Measurements from ENCODE around the gene MYH3.
A peak's percentile ranks its signal among the peaks of the same experiment; 100 is the strongest.

MYH3 gene

DNA sequence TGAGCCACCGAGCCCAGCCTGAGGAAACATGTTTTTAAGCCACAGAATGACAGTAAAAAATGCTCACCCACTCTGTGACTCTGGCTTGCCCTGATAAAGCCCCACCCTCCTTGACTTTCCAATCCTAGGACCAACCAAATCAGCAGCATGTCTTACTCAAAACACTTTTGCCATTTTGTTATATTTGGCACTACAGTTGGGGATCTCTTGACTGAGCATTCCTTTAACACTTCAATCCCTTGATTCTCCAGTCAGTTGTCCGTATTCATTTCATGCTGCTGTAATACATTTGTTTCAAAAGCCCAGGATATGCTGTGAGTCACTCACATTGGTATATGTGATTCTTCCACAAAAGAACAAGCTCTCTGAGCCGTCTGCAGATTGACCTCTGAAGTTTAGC, 8.2 kb downstream of the MYH3 start:
- no peak for DNase-seq

DNA sequence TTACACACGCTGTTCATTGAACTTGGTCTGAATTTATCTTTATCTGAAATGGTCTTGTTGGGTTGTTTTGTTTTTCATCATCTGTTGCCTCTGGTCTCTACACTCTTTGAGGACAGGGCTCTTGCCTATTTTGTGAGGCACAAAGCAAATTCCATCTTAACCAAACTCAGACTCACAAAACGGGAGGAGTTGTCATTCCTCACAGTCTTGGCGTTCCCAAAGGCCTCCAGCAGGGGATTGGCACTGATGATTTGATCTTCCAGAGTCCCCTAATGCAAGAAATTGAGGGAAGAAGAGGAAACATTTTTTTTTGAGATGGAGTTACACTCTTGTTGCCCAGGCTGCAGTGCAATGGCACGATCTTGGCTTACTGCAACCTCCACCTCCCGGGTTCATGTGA, 8.7 kb downstream of the MYH3 start:
- no peak for DNase-seq

GRCh38 chr17:10646392-10646990, 10.6 kb downstream of the MYH3 start:
- peak; percentile 58 for DNase-seq

- DNase-seq: no peak
Measured at GRCh38 chr17:10640475-10640874, 16.6 kb downstream of the MYH3 start.

- no peak for DNase-seq
Measured at GRCh38 chr17:10638151-10638550, 19.0 kb downstream of the MYH3 start.

- no peak for DNase-seq
Measured at GRCh38 chr17:10635290-10635689, 21.8 kb downstream of the MYH3 start.

DNA sequence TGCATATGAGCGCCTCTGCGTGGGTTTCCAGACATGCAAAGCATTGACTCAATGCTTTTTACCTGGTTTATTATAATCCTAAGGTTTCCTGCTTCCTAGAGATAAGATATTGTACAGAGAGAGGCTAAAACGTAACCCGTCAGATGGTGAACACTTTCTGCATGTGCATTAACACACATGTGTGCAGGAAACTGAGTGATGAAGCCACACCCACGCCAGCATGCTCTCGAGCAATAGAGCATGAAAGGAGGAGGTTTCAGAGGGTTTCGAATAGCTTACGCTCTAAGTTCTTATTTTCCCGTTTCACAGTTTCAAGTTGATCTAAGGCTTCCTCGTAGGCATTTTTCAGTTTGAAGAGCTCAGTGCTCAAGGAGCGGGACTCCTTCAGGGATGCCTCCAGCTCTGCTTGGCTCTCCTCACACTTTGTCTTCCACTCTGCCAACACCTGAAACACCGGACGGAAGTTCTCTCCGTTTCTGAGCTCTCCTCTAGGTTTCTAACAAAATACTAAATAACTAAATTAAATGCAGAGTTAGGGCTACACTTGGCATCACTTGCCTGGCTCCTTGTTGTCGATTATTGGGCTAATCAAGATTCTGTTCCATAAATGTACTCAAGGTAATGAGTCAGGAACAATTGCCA, 23.2 kb downstream of the MYH3 start:
- no peak for DNase-seq

DNA sequence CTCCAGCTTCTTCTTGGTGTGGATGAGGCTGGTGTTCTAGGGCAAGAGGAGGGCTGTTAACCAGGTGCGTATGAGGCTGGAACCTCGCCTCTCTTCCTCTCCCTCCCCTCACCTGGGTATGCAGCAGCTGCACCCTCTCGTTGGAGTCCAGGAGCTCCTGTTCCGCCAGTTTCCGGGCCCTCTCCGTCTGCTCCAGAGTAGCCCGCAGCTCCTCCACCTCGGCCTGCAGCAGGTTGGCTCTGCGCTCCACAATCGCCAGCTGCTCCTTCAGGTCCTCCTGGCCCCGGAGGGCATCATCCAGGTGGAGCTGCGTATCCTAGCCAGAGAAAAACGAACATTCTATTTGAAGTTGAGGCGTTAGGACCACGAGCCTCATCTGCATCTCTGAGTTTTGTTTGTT, 25.4 kb downstream of the MYH3 start:
- DNase-seq: no peak

DNA sequence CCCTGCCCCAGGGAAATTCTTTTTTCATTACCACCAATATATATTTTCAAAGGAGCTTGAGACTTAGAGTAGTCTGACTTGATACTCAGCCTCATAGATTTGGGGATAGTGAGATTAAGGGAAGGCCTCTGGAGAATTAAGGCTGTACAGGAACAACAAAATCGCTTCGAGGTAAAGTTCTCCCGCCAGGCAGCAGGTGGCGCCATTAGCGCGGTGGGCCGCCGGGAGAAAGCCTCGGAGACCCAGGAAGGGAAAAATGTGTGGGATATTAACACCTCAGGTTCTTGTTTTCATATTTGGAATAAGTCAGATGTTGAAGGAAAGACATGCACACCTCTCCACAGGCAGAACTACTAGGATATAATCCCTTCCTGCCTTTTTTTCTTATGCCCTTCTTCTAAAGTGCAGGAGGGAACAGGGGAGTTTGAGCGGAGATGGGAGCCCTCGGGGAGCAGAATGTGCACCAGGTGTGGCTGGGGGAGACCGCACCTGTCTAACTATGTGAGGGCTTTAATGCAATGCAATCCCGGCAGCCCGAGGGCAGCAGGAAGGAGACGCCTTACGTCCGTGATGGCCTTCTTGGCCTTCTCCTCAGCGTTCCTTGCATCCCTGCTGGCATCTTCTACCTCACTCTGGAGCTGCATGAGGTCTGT, 25.9 kb downstream of the MYH3 start:
- DNase-seq: no peak

DNA sequence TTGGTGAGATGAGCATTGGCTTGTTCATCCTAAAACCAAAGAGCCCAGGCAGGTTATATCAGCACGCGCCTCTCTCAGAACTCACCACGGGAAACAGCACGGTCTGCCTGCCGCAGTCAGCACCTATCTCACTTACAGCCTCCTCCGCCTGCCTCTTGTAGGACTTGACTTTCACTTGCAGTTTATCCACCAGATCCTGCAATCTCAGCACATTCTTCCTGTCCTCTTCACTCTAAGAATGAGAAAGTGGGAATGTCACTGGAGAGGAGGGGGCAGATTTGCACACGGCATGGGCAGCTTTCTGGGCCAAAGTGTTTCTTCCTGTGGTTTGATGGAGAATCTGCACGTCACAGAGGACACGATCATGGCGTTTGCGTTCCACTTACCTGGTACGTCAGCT, 27.4 kb downstream of the MYH3 start:
- DNase-seq: no peak

DNA sequence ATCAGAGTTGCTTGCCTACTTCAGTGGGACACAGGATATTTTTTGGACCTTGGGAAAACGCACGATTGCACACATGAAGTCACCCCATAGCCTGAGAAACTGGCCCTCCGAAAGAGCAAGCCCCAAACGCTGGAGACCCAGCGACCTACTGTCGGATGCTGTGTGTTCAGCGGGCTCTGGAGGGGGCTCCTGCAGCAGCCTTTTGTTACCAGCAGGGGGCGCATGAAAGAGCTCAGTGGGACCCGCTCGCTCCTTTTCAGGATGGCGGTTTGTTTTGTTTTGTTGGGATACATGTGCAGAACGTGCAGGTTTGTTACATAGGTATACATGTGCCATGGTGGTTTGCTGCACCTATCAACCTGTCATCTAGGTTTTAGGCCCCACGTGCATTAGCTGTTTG, 28.4 kb downstream of the MYH3 start:
- no peak for DNase-seq

DNA sequence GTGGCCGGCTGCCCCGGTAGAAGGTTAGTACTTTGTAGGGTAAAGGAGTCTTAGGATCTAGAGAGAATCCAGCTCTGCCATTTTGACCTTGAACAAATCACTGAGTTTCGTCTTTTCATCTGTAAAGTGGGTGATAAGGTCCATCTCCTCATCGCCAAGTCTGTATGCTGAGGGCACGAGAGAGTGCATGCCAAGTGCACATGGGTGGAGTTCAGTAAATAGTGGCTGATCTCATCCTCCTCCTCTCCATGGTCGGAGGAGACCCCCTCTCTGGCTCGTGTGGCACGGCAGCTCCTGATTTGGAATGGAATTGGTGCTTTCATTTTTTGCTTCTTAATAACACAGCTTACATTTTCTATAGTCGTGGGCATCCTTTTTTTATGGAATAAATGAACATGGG, 30.7 kb downstream of the MYH3 start:
- no peak for DNase-seq

GRCh38 chr17:10624969-10625368, 32.1 kb downstream of the MYH3 start:
- no peak for DNase-seq

DNA sequence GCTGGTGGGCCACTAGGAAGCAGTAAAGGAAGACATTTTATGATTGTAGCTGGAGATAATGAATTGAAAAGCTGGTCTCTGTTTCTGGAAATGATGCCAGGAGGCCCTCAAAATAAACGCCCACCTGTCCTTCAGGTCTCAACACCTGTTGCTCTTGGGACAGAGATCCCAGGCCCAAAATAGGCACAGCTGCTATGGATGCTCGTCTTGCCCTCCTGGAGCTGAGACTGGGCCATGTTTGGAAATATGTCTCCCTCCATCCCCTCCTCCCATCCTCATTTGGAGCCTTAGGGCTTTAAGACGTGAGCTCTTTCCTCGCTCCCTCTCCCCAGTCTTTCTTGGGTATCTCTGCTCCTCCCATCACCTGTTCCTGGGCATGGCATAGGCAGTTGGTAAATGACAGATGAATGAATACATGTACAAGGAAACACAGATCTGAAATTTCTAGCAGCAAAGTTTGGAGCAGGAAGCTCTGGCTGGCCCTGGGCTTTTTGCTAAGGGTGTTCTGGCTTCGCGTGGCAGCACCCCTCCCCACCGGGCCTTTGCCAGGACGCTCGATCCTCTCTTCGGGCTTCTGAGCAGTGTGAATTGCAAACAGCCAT, 33.3 kb downstream of the MYH3 start:
- no peak for DNase-seq

DNA sequence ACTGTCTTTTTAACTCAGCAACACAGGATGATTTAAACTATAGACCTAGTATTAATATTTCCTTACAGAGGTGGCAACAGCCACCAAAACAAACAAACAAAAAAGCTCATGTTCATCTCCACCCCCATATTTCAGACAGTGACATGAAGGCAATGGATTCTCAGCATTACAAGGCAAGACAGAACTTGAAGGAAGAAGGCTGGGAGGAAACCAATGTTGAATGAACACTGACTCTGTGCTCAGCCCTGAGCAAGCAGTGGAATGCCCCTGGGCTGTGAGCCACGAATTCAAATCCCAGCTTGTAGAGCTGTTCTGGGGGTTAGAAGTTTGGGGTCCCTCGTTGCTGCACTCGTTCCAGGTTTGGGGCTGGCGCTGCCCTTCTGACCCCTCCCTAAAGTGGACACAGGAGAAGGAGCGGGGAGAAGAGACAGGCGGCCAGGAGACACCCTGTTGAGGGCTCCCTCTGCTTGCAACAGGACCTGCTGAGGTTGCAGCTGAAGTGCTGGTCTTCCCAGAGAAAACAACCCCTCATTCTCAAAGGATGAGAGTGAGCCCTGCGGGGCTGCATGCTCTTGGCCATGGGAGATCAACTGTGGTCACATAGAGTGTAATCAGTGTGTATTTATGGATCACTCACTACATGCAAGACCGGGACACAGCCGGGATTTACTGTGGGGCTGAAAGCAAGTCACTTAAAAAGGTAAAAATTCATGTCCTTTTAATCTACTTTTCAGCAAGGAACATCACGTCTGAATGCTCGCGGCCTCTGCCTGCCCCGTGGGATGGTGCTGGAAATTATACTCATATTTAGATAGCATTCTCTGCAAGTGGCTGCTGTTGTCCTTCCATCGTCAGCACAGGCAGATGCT, 34.3 kb downstream of the MYH3 start:
- no peak for DNase-seq

DNA sequence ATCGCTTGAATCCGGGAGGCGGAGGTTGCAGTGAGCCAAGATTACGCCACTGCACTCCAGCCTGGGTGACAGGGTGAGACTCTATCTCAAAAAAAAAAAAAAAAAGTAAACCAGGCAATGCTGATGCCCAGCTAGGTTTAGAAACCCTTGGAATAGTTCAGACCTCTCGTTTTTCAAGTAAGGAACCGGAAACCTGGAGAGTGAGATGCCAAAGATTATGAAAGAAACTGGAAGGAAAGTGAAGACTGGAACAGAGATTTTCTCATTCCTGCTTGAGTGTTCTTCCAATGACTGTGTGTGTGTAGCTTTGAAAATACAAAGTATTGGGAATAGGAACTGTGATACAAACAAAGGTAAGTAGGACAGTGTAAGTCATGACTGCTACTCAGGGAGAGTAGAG, 35.7 kb downstream of the MYH3 start:
- no peak for DNase-seq

DNA sequence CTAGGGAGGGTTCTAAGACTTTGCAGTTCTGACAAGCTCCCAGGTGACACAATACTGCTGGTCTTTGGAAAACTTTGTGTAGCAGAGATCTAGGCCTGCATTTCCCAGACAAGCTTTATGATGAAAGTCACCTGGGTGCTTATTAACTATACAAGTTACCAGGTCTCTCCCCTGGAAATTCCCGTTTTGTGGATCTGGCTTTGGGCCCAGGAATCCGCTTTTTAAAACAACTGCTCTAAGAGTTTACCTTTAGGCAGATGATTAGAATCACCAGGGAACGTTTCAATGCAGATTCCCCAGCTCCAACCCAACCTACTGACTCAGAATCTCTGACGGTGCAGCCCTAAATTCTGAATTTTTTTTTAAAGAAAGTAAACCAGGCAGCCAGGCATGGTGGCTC, 36.3 kb downstream of the MYH3 start:
- no peak for DNase-seq

DNA sequence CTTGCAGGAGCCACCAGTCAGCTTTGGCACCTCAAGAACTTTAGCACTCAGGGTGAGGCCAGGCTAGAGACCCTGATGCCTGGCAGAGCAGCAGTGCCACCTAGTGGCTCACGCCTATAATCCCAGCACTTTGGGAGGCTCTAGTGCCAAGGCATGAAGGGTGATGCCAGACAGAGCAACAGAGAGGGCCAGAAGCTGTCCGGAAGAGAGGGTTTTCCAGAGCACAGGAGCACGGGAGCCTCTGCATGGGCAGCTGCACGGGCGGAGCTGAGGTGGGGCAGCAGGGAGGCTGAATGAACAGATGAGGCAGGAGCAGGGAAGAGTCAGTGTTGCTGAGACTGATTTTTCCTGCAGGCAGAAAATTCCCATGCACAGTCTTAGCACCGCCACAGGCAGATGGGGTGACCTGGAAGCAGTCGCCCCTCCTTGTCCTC, 38.9 kb downstream of the MYH3 start:
- peak; percentile 47 for DNase-seq

DNA sequence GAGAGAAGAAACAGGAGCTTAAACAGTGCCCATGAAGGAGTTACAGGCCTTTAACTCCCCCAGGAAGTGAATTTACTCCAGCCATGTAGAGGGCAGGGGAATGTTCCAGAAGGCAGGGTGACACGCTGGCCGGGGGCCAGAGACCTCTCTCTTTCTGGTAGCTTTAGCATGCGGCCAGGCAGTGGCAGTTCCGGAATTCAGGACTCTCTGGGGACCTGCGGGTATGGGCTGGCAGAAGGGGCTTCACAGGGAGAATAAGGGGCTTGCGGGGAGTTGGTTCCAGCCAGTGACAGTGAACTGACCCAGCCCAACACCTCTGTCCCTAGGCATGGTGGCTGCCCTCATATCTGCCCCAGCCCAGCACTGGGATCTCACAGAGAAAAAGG, 40.0 kb downstream of the MYH3 start:
- no peak for DNase-seq

GRCh38 chr17:10616502-10617119, 40.5 kb downstream of the MYH3 start:
- peak; percentile 50 for DNase-seq

DNA sequence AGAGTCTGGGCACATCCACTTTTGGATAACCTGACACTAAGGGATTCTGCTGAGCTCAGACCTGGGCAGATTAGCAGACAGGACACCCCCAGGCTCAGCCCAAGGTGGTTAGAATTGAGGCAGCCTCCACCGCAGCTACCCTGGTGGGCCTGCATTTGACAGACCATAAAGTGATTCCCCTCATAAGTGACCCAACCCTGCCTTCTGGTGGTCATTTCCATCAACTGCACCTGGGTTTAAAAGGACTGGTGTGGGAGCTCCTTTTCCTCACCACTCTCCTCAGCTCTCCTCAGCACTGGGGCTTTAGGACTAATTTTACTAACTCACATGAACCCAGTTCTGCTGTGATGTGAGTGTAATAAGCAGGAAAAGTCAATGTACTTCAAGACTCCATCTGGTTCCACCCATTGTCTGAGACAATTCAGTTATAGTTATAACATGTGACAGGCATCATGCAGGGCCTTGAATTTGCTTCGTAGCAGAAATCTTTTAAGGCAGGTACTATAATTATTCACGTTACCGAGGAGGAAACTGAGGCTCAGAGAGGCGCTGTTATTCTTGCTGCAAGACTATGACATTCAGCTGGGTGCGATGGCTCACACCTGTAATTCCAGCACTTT, 42.5 kb downstream of the MYH3 start:
- no peak for DNase-seq

- DNase-seq: no peak
Measured at GRCh38 chr17:10613775-10614513, 43.2 kb downstream of the MYH3 start.
